ENCODE data around the gene PLIN1. TPM values are rescaled to one million over a fixed set of nuclear protein-coding genes. Genes with fewer than 3 reads are reported as not detected.

PLIN1 gene
- total RNA-seq, 2 donors from 2014 or later, result 5.7 to 24.2 TPM

GRCh38 chr15:89665449-89666181 lies 13.6 kb downstream of the PLIN1 start:
- Histone ChIP-seq H3K27me3 (replicated peaks; ENCODE audit: insufficient read depth) (no peaks in the 10 kb centered on the region), H3K4me3 (peak overlapping the region; percentile 65), H3K4me1 (ENCODE audit: control insufficient read depth in 1 of 2, low read depth in 2 of 2) (peaks cover 13 to 41% of the 10 kb centered on the region in 2 donors), H3K27ac (peak overlapping the region; percentile 96), H3K36me3 (no peaks in the 10 kb centered on the region), H3K9me3 (no peaks in the 10 kb centered on the region)
- DNase-seq (ENCODE audit: low spot score) (no peak), ATAC-seq (ENCODE audit: insufficient number of reproducible peaks, low FRiP score, low read depth) (no peak)
- TF ChIP-seq CTCF (IDR thresholded peaks at IDR 0.05), result no peak

GRCh38 chr15:89664441-89665350 lies 14.5 kb downstream of the PLIN1 start:
- no peaks in the 10 kb centered on the region for H3K27me3 ChIP-seq (replicated peaks; ENCODE audit: insufficient read depth)
- no peaks in the 10 kb centered on the region for H3K9me3 ChIP-seq
- peak overlapping the region; percentile 65 for H3K4me3 ChIP-seq
- H3K4me1 ChIP-seq (ENCODE audit: control insufficient read depth in 1 of 2, low read depth in 2 of 2), result peaks cover 13 to 41% of the 10 kb centered on the region in 2 donors
- ATAC-seq (ENCODE audit: insufficient number of reproducible peaks, low FRiP score, low read depth) (no peak), DNase-seq (ENCODE audit: low spot score) (no peak)
- TF ChIP-seq CTCF (IDR thresholded peaks at IDR 0.05), result no peak
- peak overlapping the region; percentile 96 for H3K27ac ChIP-seq
- no peaks in the 10 kb centered on the region for H3K36me3 ChIP-seq

GRCh38 chr15:89662893-89663626 lies 16.1 kb downstream of the PLIN1 start:
- ATAC-seq (ENCODE audit: insufficient number of reproducible peaks, low FRiP score, low read depth), result peak; percentile 36

GRCh38 chr15:89660556-89660955 lies 18.6 kb downstream of the PLIN1 start:
- Histone ChIP-seq H3K4me1 (ENCODE audit: control insufficient read depth in 1 of 2, low read depth in 2 of 2) (peaks cover 13 to 33% of the 10 kb centered on the region in 2 donors), H3K27me3 (replicated peaks; ENCODE audit: insufficient read depth) (no peaks in the 10 kb centered on the region), H3K9me3 (no peaks in the 10 kb centered on the region), H3K4me3 (no peak overlapping the region), H3K27ac (no peak overlapping the region), H3K36me3 (no peaks in the 10 kb centered on the region)
- no peak for ATAC-seq (ENCODE audit: insufficient number of reproducible peaks, low FRiP score, low read depth)
- no peak for DNase-seq (ENCODE audit: low spot score)
- no peak for TF ChIP-seq CTCF (IDR thresholded peaks at IDR 0.05)

More at GRCh38 chr15:89662893-89663626, 16.1 kb downstream of the PLIN1 start:
- peaks cover 13 to 41% of the 10 kb centered on the region in 2 donors for H3K4me1 ChIP-seq (ENCODE audit: control insufficient read depth in 1 of 2, low read depth in 2 of 2)
- TF ChIP-seq CTCF (IDR thresholded peaks at IDR 0.05), result peak; percentile 26
- H3K27me3 ChIP-seq (replicated peaks; ENCODE audit: insufficient read depth), result no peaks in the 10 kb centered on the region
- H3K4me3 ChIP-seq, result peak overlapping the region; percentile 44
- peak; percentile 51 for DNase-seq (ENCODE audit: low spot score)
- no peaks in the 10 kb centered on the region for H3K36me3 ChIP-seq
- H3K9me3 ChIP-seq, result no peaks in the 10 kb centered on the region
- peak overlapping the region; percentile 89 to 91 for H3K27ac ChIP-seq

Measured in thoracic aorta (tissue), 2 donors.